H9 (cell line): ENCODE measurements around the gene MT1F. TPM values are rescaled to one million over a fixed set of nuclear protein-coding genes. Genes with fewer than 3 reads are reported as not detected.

ENCODE experiments used
- DNase-seq: peaks from one replicate; pipeline ENCODE4 v3.0.0-alpha.2; 2017
- H2AFZ ChIP-seq: one replicate; pipeline ENCODE4 v1.6.1; 2013; ENCODE audit warnings: mild to moderate bottlenecking, low read length, control low read depth, moderate library complexity
- H2AK5ac ChIP-seq: 2 replicates; pipeline ENCODE4 v1.6.1; 2013; ENCODE audit warnings: low read length, control low read depth, mixed read lengths; ENCODE audit not compliant: insufficient read length
- H2BK120ac ChIP-seq: one replicate; pipeline ENCODE4 v1.6.1; 2013; ENCODE audit warnings: low read depth, mild to moderate bottlenecking, low read length, control low read depth, inconsistent platforms; ENCODE audit not compliant: poor library complexity, severe bottlenecking
- H2BK12ac ChIP-seq: 2 replicates; pipeline ENCODE4 v1.6.1; 2013; ENCODE audit warnings: low read length, control low read depth, mixed read lengths, low read depth; ENCODE audit not compliant: insufficient read length
- H2BK15ac ChIP-seq: 2 replicates; pipeline ENCODE4 v1.6.1; 2013; ENCODE audit warnings: low read depth, low read length, control low read depth
- H2BK20ac ChIP-seq: one replicate; pipeline ENCODE4 v1.6.1; 2013; ENCODE audit warnings: low read depth, mild to moderate bottlenecking, low read length, control low read depth, inconsistent platforms; ENCODE audit not compliant: poor library complexity, severe bottlenecking
- H2BK5ac ChIP-seq: 2 replicates; pipeline ENCODE4 v1.6.1; 2013; ENCODE audit warnings: low read length, control low read depth, mixed read lengths; ENCODE audit not compliant: insufficient read length
- H3K14ac ChIP-seq: 2 replicates; pipeline ENCODE4 v1.6.1; 2013; ENCODE audit warnings: low read length, control low read depth; ENCODE audit not compliant: insufficient read depth
- H3K18ac ChIP-seq: 2 replicates; pipeline ENCODE4 v1.6.1; 2013; ENCODE audit warnings: low read depth, mild to moderate bottlenecking, mixed read lengths, low read length, control low read depth; ENCODE audit not compliant: insufficient read length
- H3K23ac ChIP-seq: 2 replicates; pipeline ENCODE4 v1.6.1; 2013; ENCODE audit warnings: low read length, control low read depth, mixed read lengths, low read depth; ENCODE audit not compliant: insufficient read length
- H3K23me2 ChIP-seq: 2 replicates; pipeline ENCODE4 v1.6.1; 2013; ENCODE audit warnings: low read depth, mild to moderate bottlenecking, mixed read lengths, low read length, control low read depth; ENCODE audit not compliant: insufficient read length, poor library complexity, severe bottlenecking
- H3K27ac ChIP-seq: 2 replicates; pipeline ENCODE4 v1.5.1; 2013; ENCODE audit warnings: low read length, control low read depth, mixed read lengths, low read depth; ENCODE audit not compliant: insufficient read length
- H3K27me3 ChIP-seq: 2 replicates; pipeline ENCODE4 v1.6.1; 2013; ENCODE audit warnings: low read length, control low read depth, inconsistent platforms; ENCODE audit not compliant: insufficient read depth
- H3K4ac ChIP-seq: 2 replicates; pipeline ENCODE4 v1.6.1; 2013; ENCODE audit warnings: low read depth, mild to moderate bottlenecking, control low read depth, inconsistent platforms, low read length, moderate library complexity
- H3K4me1 ChIP-seq: 2 replicates; pipeline ENCODE4 v1.6.1; 2013; ENCODE audit warnings: low read length, control low read depth, inconsistent platforms; ENCODE audit not compliant: insufficient read depth
- H3K4me2 ChIP-seq: 2 replicates; pipeline ENCODE4 v1.6.1; 2013; ENCODE audit warnings: low read length, control low read depth, mixed read lengths; ENCODE audit not compliant: insufficient read length, insufficient read depth
- H3K56ac ChIP-seq: 2 replicates; pipeline ENCODE4 v1.6.1; 2013; ENCODE audit warnings: low read depth, mild to moderate bottlenecking, mixed read lengths, low read length, control low read depth; ENCODE audit not compliant: insufficient read length
- H3K79me1 ChIP-seq: 2 replicates; pipeline ENCODE4 v1.6.1; 2013; ENCODE audit warnings: low read depth, mild to moderate bottlenecking, moderate library complexity, low read length, control low read depth, inconsistent platforms; ENCODE audit not compliant: insufficient read depth, poor library complexity, severe bottlenecking
- H3K79me2 ChIP-seq: 2 replicates; pipeline ENCODE4 v1.6.1; 2013; ENCODE audit warnings: low read length, control low read depth, inconsistent platforms; ENCODE audit not compliant: insufficient read depth
- H3K9ac ChIP-seq: 2 replicates; pipeline ENCODE4 v1.6.1; 2013; ENCODE audit warnings: low read length, control low read depth, mixed read lengths; ENCODE audit not compliant: insufficient read length; ENCODE audit errors: extremely low read depth
- H3K9me3 ChIP-seq: one replicate; pipeline ENCODE4 v1.6.1; 2013; ENCODE audit warnings: low read depth, low read length, inconsistent platforms; ENCODE audit not compliant: control insufficient read depth
- H3T11ph ChIP-seq: one replicate; pipeline ENCODE4 v1.6.1; 2013; ENCODE audit warnings: mild to moderate bottlenecking, low read length, control low read depth, inconsistent platforms
- H4K20me1 ChIP-seq: one replicate; pipeline ENCODE4 v1.6.1; 2013; ENCODE audit not compliant: control insufficient read depth, insufficient read length, insufficient read depth
- H4K5ac ChIP-seq: 2 replicates; pipeline ENCODE4 v1.6.1; 2013; ENCODE audit warnings: low read depth, mild to moderate bottlenecking, mixed read lengths, low read length, control low read depth; ENCODE audit not compliant: insufficient read length
- H4K8ac ChIP-seq: replicated peaks from 2 replicates; pipeline ENCODE4 v1.6.1; 2013; ENCODE audit warnings: low read length, control low read depth, mixed read lengths, low read depth; ENCODE audit not compliant: insufficient read length
- H4K91ac ChIP-seq: 2 replicates; pipeline ENCODE4 v1.6.1; 2013; ENCODE audit warnings: low read depth, mild to moderate bottlenecking, moderate library complexity, mixed read lengths, low read length, control low read depth; ENCODE audit not compliant: insufficient read length
- H3K27ac Mint-ChIP-seq, 3 experiments: 2 replicates in 2 of 3; 3 replicates in 1 of 3; pipeline ENCODE4 v1.8.0; 2020 to 2021; ENCODE audit warnings: mixed read lengths in 3 of 3, mild to moderate bottlenecking in 1 of 3, moderate library complexity in 1 of 3
- H3K27me3 Mint-ChIP-seq: 2 replicates; pipeline ENCODE4 v1.8.0; 2021; ENCODE audit warnings: low read depth, mild to moderate bottlenecking, moderate library complexity, mixed read lengths
- H3K36me3 Mint-ChIP-seq, 3 experiments: 2 replicates in 2 of 3; 3 replicates in 1 of 3; pipeline ENCODE4 v1.8.0; 2020 to 2021; ENCODE audit warnings: low read depth in 3 of 3, mixed read lengths in 3 of 3; ENCODE audit not compliant: insufficient read depth in 1 of 3
- H3K4me1 Mint-ChIP-seq, 2 experiments: 2 replicates each; pipeline ENCODE4 v1.8.0; 2020; ENCODE audit warnings: mixed read lengths in 2 of 2
- H3K4me3 Mint-ChIP-seq, 2 experiments: 2 replicates in 1 of 2; 3 replicates in 1 of 2; pipeline ENCODE4 v1.8.0; 2020 to 2021; ENCODE audit warnings: mild to moderate bottlenecking in 2 of 2, mixed read lengths in 2 of 2, moderate library complexity in 1 of 2
- H3K9me3 Mint-ChIP-seq, 2 experiments: 2 replicates in 1 of 2; 3 replicates in 1 of 2; pipeline ENCODE4 v1.8.0; 2020; ENCODE audit warnings: mild to moderate bottlenecking in 2 of 2, mixed read lengths in 2 of 2, moderate library complexity in 1 of 2
- WGBS: extraction: QIAGEN DNeasy Blood & Tissue Kit; methylation state at CpG from one replicate; pipeline ENCODE4 v1.1.7; 2013; ENCODE audit warnings: missing lambda C conversion rate, low lambda C conversion rate, mixed read lengths; ENCODE audit not compliant: insufficient read length; ENCODE audit errors: extremely low coverage; 5-methylcytosine and 5-hydroxymethylcytosine counted together
- total RNA-seq: library from RNA; stranded (reverse); gene quantifications from 2 replicates; pipeline ENCODE4 v1.2.1, GENCODE V29; 2021
- TF ChIP-seq, protein P1 (sequence below): fragments of 200-600 bp; sonication (generic); conservative IDR thresholded peaks from 3 replicates; pipeline ENCODE4 v1.8.0; 2021; ENCODE audit warnings: antibody characterized with exemption, mild to moderate bottlenecking

The MT1F gene
- total RNA-seq, 1 experiment from 2014 or later, result 26.1 TPM

DNA sequence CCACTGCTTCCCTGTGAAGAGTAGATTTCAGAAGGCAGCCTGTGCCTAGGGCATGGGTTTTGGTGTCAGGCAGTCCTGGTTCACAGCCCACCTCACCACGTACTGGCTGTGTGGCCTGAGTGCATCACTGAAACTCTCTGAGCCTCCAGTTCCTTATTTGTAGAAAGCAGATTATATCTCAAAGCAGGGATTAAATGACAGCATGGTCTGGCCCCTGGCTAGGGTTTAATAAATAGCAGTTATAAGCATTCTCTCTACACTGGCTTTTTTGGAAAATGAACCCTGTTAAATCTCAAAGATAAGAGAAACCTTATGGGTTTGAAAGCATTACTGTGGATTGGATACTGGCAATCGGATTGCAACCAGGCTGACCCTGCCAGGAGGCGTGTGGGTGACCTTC lies 28.2 kb upstream of the MT1F start:
- H3K23ac ChIP-seq, result no peak overlapping the region
- TF ChIP-seq, protein P1, sequence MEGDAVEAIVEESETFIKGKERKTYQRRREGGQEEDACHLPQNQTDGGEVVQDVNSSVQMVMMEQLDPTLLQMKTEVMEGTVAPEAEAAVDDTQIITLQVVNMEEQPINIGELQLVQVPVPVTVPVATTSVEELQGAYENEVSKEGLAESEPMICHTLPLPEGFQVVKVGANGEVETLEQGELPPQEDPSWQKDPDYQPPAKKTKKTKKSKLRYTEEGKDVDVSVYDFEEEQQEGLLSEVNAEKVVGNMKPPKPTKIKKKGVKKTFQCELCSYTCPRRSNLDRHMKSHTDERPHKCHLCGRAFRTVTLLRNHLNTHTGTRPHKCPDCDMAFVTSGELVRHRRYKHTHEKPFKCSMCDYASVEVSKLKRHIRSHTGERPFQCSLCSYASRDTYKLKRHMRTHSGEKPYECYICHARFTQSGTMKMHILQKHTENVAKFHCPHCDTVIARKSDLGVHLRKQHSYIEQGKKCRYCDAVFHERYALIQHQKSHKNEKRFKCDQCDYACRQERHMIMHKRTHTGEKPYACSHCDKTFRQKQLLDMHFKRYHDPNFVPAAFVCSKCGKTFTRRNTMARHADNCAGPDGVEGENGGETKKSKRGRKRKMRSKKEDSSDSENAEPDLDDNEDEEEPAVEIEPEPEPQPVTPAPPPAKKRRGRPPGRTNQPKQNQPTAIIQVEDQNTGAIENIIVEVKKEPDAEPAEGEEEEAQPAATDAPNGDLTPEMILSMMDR, result no peak
- no peak overlapping the region for H2BK12ac ChIP-seq
- H3K27me3 ChIP-seq, result peaks cover 86% of the 10 kb centered on the region
- H3K79me1 ChIP-seq, result no peaks in the 10 kb centered on the region
- Mint-ChIP-seq H3K27ac (no peak overlapping the region), H3K27me3 (peaks cover 98% of the 10 kb centered on the region), H3K4me1 (peaks cover 24 to 32% of the 10 kb centered on the region in 2 experiments), H3K4me3 (no peak overlapping the region), H3K36me3 (no peaks in the 10 kb centered on the region), H3K9me3 (peaks cover 0 to 13% of the 10 kb centered on the region in 2 experiments; a peak in 2 of 5 replicates)
- no peak overlapping the region for H3K27ac ChIP-seq
- no peaks in the 10 kb centered on the region for H3K79me2 ChIP-seq
- no peak overlapping the region for H4K91ac ChIP-seq
- no peak overlapping the region for H2BK120ac ChIP-seq
- no peak for DNase-seq
- no peak overlapping the region for H3K14ac ChIP-seq
- H4K5ac ChIP-seq, result no peak overlapping the region
- H3K18ac ChIP-seq, result no peak overlapping the region
- no peak overlapping the region for H3T11ph ChIP-seq
- no peak overlapping the region for H2BK15ac ChIP-seq
- no peak overlapping the region for H2BK20ac ChIP-seq
- no peak overlapping the region for H2AK5ac ChIP-seq
- H3K4me1 ChIP-seq, result no peaks in the 10 kb centered on the region; the same call in 1 of the 2 replicates
- no peak overlapping the region for H3K4ac ChIP-seq
- WGBS, result no CpG with 5 or more reads among the region's 3 CpGs
- H2AFZ ChIP-seq, result no peak overlapping the region
- no peak overlapping the region for H3K9ac ChIP-seq
- H3K23me2 ChIP-seq, result peaks cover 16% of the 10 kb centered on the region
- no peak overlapping the region for H3K56ac ChIP-seq
- no peak overlapping the region for H4K8ac ChIP-seq
- H2BK5ac ChIP-seq, result no peak overlapping the region
- no peaks in the 10 kb centered on the region for H3K9me3 ChIP-seq
- no peaks in the 10 kb centered on the region for H4K20me1 ChIP-seq
- no peak overlapping the region for H3K4me2 ChIP-seq
